Measurements from ENCODE around the gene CYTH1. TPM values are rescaled to one million over a fixed set of nuclear protein-coding genes. Genes with fewer than 3 reads are reported as not detected.

Gene CYTH1
- polyA plus RNA-seq, 1 donor from 2014 or later: 120 TPM

GRCh38 chr17:78661093-78661770 lies 120.8 kb downstream of the CYTH1 start:
- H3K36me3 ChIP-seq (ENCODE audit: insufficient read depth, low read length): no peaks in the 10 kb centered on the region
- TF ChIP-seq EP300 (conservative IDR thresholded peaks at IDR 0.05; ENCODE audit: poor library complexity, severe bottlenecking) (no peak), TAF1 (IDR thresholded peaks at IDR 0.05; ENCODE audit: low read depth) (no peak), REST (IDR thresholded peaks at IDR 0.05; ENCODE audit: borderline replicate concordance) (no peak), POLR2AphosphoS5 (IDR thresholded peaks at IDR 0.05) (no peak), SMC3 (conservative IDR thresholded peaks at IDR 0.05; ENCODE audit: poor library complexity) (no peak), MXI1 (conservative IDR thresholded peaks at IDR 0.05; ENCODE audit: poor library complexity, severe bottlenecking) (no peak), RAD21 (conservative IDR thresholded peaks at IDR 0.05) (no peak), CTCF (IDR thresholded peaks at IDR 0.05; ENCODE audit: poor library complexity, severe bottlenecking) (no peak), EZH2 (IDR thresholded peaks at IDR 0.05; ENCODE audit: borderline replicate concordance, insufficient read depth, low read length, poor library complexity, severe bottlenecking) (no peak)

GRCh38 chr17:78659546-78659945 lies 122.5 kb downstream of the CYTH1 start:
- no peak overlapping the region for H2AFZ ChIP-seq (ENCODE audit: low read depth, low read length)
- no peak overlapping the region for H3K4me3 ChIP-seq (ENCODE audit: low read length)
- H3K9me3 ChIP-seq (ENCODE audit: low read length): no peaks in the 10 kb centered on the region
- no peaks in the 10 kb centered on the region for H3K79me2 ChIP-seq (replicated peaks; ENCODE audit: insufficient read depth, low read length)
- H3K9ac ChIP-seq (ENCODE audit: low read length): no peak overlapping the region
- H3K36me3 ChIP-seq (ENCODE audit: insufficient read depth, low read length): no peaks in the 10 kb centered on the region
- H4K20me1 ChIP-seq (ENCODE audit: insufficient read depth): no peaks in the 10 kb centered on the region
- H3K27ac ChIP-seq (ENCODE audit: low read length): no peak overlapping the region
- TF ChIP-seq EP300 (conservative IDR thresholded peaks at IDR 0.05; ENCODE audit: poor library complexity, severe bottlenecking) (no peak), SMC3 (conservative IDR thresholded peaks at IDR 0.05; ENCODE audit: poor library complexity) (no peak), MXI1 (conservative IDR thresholded peaks at IDR 0.05; ENCODE audit: poor library complexity, severe bottlenecking) (no peak), TAF1 (IDR thresholded peaks at IDR 0.05; ENCODE audit: low read depth) (no peak), POLR2AphosphoS5 (IDR thresholded peaks at IDR 0.05) (no peak), EZH2 (IDR thresholded peaks at IDR 0.05; ENCODE audit: borderline replicate concordance, insufficient read depth, low read length, poor library complexity, severe bottlenecking) (no peak), RAD21 (conservative IDR thresholded peaks at IDR 0.05) (no peak), REST (IDR thresholded peaks at IDR 0.05; ENCODE audit: borderline replicate concordance) (no peak), CTCF (IDR thresholded peaks at IDR 0.05; ENCODE audit: poor library complexity, severe bottlenecking) (no peak)
- H3F3A ChIP-seq (ENCODE audit: insufficient read depth, low read length, poor library complexity, severe bottlenecking): no peaks in the 10 kb centered on the region
- H3K27me3 ChIP-seq (ENCODE audit: insufficient read depth, low read depth, low read length): no peaks in the 10 kb centered on the region
- no peaks in the 10 kb centered on the region for H3K9me2 ChIP-seq (ENCODE audit: insufficient read depth, low read length)
- H3K4me2 ChIP-seq (ENCODE audit: low read length): no peak overlapping the region

More at GRCh38 chr17:78661093-78661770, 120.8 kb downstream of the CYTH1 start:
- H3K9me2 ChIP-seq (ENCODE audit: insufficient read depth, low read length): no peaks in the 10 kb centered on the region
- no peaks in the 10 kb centered on the region for H3F3A ChIP-seq (ENCODE audit: insufficient read depth, low read length, poor library complexity, severe bottlenecking)
- H3K9ac ChIP-seq (ENCODE audit: low read length): no peak overlapping the region
- no peaks in the 10 kb centered on the region for H3K9me3 ChIP-seq (ENCODE audit: low read length)
- no peak overlapping the region for H3K4me2 ChIP-seq (ENCODE audit: low read length)
- no peaks in the 10 kb centered on the region for H3K27me3 ChIP-seq (ENCODE audit: insufficient read depth, low read depth, low read length)
- H2AFZ ChIP-seq (ENCODE audit: low read depth, low read length): no peak overlapping the region
- H3K79me2 ChIP-seq (replicated peaks; ENCODE audit: insufficient read depth, low read length): no peaks in the 10 kb centered on the region
- no peaks in the 10 kb centered on the region for H4K20me1 ChIP-seq (ENCODE audit: insufficient read depth)
- no peak overlapping the region for H3K27ac ChIP-seq (ENCODE audit: low read length)
- H3K4me3 ChIP-seq (ENCODE audit: low read length): no peak overlapping the region

Measured in neural cell (in vitro differentiated cells).